Stomach (tissue), 4 donors: ENCODE results near the gene LRMDA.

Experiments
- CTCF ChIP-seq, 7 experiments: fragments of 450-650 bp in 4 of 7; fragments of 200-600 bp in 3 of 7; sonication (generic) in 3 of 7; IDR thresholded peaks; one replicate each; pipeline ENCODE4 v1.5.1; 2016 to 2019; ENCODE audit warnings: antibody characterized with exemption in 7 of 7, control low read depth in 2 of 7, mild to moderate bottlenecking in 1 of 7
- POLR2AphosphoS5 ChIP-seq, 3 donors: sonication (generic); formaldehyde crosslinking; IDR thresholded peaks; one replicate each; pipeline ENCODE4 v1.6.1; 2016; ENCODE audit warnings: antibody characterized with exemption in 3 of 3

- TF ChIP-seq CTCF (IDR thresholded peaks at IDR 0.05) (no peak), POLR2AphosphoS5 (IDR thresholded peaks at IDR 0.05) (no peak)
These were observed 141.1 kb downstream of the LRMDA start for GRCh38 chr10:75572478-75572877.
